Fibroblast of lung (primary cell): Measurements from ENCODE around the gene AKR7A3.

Experiments
- EZH2 ChIP-seq: IDR thresholded peaks from 2 replicates; pipeline ENCODE4 v1.5.1; 2012; ENCODE audit warnings: low read length, control low read depth, mild to moderate bottlenecking; ENCODE audit errors: missing control alignments
- TF ChIP-seq, protein P1 (sequence below), 2 donors: IDR thresholded peaks in 1 of 2; conservative IDR thresholded peaks in 1 of 2; 1 replicate in 1 of 2; 2 replicates in 1 of 2; pipeline ENCODE4 v1.5.1; 2011 to 2012; ENCODE audit warnings: low read length in 2 of 2, control low read depth in 1 of 2, inconsistent platforms in 1 of 2, low read depth in 1 of 2, mild to moderate bottlenecking in 1 of 2

DNA sequence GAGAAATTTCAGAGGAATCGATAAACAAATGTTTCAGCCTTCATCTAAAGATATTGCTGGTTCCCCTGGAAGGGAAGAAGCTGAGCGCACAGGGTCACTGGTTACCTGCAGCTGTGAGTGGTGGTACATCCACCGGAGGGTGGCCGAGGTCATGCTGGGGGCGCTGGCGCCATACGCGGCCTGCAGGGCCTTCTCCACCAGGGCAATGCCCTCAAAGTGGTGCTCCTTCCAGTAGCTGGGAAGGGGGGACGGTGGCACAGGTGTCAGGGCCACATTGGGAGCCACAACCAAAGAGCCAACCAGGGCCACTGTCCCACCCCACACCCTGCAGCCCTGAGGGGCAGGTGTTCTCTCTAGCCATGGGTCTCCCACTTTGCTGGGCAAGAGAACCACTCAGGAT is 4.7 kb downstream of the AKR7A3 start:
- TF ChIP-seq, protein P1, sequence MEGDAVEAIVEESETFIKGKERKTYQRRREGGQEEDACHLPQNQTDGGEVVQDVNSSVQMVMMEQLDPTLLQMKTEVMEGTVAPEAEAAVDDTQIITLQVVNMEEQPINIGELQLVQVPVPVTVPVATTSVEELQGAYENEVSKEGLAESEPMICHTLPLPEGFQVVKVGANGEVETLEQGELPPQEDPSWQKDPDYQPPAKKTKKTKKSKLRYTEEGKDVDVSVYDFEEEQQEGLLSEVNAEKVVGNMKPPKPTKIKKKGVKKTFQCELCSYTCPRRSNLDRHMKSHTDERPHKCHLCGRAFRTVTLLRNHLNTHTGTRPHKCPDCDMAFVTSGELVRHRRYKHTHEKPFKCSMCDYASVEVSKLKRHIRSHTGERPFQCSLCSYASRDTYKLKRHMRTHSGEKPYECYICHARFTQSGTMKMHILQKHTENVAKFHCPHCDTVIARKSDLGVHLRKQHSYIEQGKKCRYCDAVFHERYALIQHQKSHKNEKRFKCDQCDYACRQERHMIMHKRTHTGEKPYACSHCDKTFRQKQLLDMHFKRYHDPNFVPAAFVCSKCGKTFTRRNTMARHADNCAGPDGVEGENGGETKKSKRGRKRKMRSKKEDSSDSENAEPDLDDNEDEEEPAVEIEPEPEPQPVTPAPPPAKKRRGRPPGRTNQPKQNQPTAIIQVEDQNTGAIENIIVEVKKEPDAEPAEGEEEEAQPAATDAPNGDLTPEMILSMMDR (conservative IDR thresholded peaks at IDR 0.05 in 1 of 2, IDR thresholded peaks at IDR 0.05 in 1 of 2; ENCODE audit: low read depth in 1 of 2, low read length in 2 of 2) = no peak
- no peak for TF ChIP-seq EZH2
